ENCODE measurements around the gene NDUFS6. TPM values are rescaled to one million over a fixed set of nuclear protein-coding genes. Genes with fewer than 3 reads are reported as not detected.

NDUFS6 gene
- polyA plus RNA-seq, 1 donor from 2014 or later = 72.0 TPM

- Histone ChIP-seq H3K4me3 (ENCODE audit: low read length) (no peak overlapping the region), H3K27ac (ENCODE audit: low read length) (no peak overlapping the region), H3K27me3 (ENCODE audit: insufficient read depth, low read depth, low read length) (peaks cover 4% of the 10 kb centered on the region), H3F3A (ENCODE audit: insufficient read depth, low read length, poor library complexity, severe bottlenecking) (no peaks in the 10 kb centered on the region), H2AFZ (ENCODE audit: low read depth, low read length) (no peak overlapping the region), H3K9me2 (ENCODE audit: insufficient read depth, low read length) (no peaks in the 10 kb centered on the region), H4K20me1 (ENCODE audit: insufficient read depth) (no peaks in the 10 kb centered on the region), H3K4me2 (ENCODE audit: low read length) (no peak overlapping the region), H3K9ac (ENCODE audit: low read length) (no peak overlapping the region), H3K9me3 (ENCODE audit: low read length) (no peaks in the 10 kb centered on the region), H3K36me3 (ENCODE audit: insufficient read depth, low read length) (no peaks in the 10 kb centered on the region), H3K79me2 (replicated peaks; ENCODE audit: insufficient read depth, low read length) (no peaks in the 10 kb centered on the region)
- TF ChIP-seq TAF1 (IDR thresholded peaks at IDR 0.05; ENCODE audit: low read depth) (no peak), EZH2 (IDR thresholded peaks at IDR 0.05; ENCODE audit: borderline replicate concordance, insufficient read depth, low read length, poor library complexity, severe bottlenecking) (no peak), EP300 (conservative IDR thresholded peaks at IDR 0.05; ENCODE audit: poor library complexity, severe bottlenecking) (no peak)
These were observed 57.2 kb downstream of the NDUFS6 start for GRCh38 chr5:1858436-1858835.

DNA sequence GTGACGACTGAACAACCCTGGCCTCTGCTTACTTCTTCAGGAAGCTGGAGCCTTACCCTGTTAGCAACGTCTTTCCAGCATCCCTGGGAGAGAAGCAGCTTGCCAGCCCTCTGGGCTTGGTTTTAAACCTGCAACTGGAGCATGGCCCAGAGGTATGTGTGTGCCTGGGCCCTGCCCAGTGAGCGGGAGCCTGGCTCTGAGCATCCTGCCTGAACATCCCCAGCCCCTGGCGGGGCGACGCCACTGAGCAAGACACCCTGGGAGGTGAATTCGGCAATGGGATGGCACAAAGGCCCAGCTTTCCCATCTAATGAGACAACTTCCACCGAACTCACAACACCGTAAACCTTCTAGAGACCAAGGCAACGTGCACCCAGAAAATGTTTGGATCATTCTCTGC is 57.9 kb downstream of the NDUFS6 start:
- no peaks in the 10 kb centered on the region for H4K20me1 ChIP-seq (ENCODE audit: insufficient read depth)
- no peaks in the 10 kb centered on the region for H3K9me3 ChIP-seq (ENCODE audit: low read length)
- H3K4me2 ChIP-seq (ENCODE audit: low read length) = no peak overlapping the region
- H3K79me2 ChIP-seq (replicated peaks; ENCODE audit: insufficient read depth, low read length) = no peaks in the 10 kb centered on the region
- H3K27ac ChIP-seq (ENCODE audit: low read length) = no peak overlapping the region
- H3K36me3 ChIP-seq (ENCODE audit: insufficient read depth, low read length) = no peaks in the 10 kb centered on the region
- H3K9me2 ChIP-seq (ENCODE audit: insufficient read depth, low read length) = no peaks in the 10 kb centered on the region
- no peak overlapping the region for H2AFZ ChIP-seq (ENCODE audit: low read depth, low read length)
- peaks cover 4% of the 10 kb centered on the region for H3K27me3 ChIP-seq (ENCODE audit: insufficient read depth, low read depth, low read length)
- H3K9ac ChIP-seq (ENCODE audit: low read length) = no peak overlapping the region
- no peak overlapping the region for H3K4me3 ChIP-seq (ENCODE audit: low read length)
- H3F3A ChIP-seq (ENCODE audit: insufficient read depth, low read length, poor library complexity, severe bottlenecking) = no peaks in the 10 kb centered on the region
- TF ChIP-seq SMC3 (conservative IDR thresholded peaks at IDR 0.05; ENCODE audit: poor library complexity) (no peak), EP300 (conservative IDR thresholded peaks at IDR 0.05; ENCODE audit: poor library complexity, severe bottlenecking) (no peak), RAD21 (conservative IDR thresholded peaks at IDR 0.05) (no peak), POLR2AphosphoS5 (IDR thresholded peaks at IDR 0.05) (no peak), CTCF (IDR thresholded peaks at IDR 0.05; ENCODE audit: poor library complexity, severe bottlenecking) (no peak), EZH2 (IDR thresholded peaks at IDR 0.05; ENCODE audit: borderline replicate concordance, insufficient read depth, low read length, poor library complexity, severe bottlenecking) (no peak), TAF1 (IDR thresholded peaks at IDR 0.05; ENCODE audit: low read depth) (no peak), MXI1 (conservative IDR thresholded peaks at IDR 0.05; ENCODE audit: poor library complexity, severe bottlenecking) (no peak)
- TF ChIP-seq, protein P1, sequence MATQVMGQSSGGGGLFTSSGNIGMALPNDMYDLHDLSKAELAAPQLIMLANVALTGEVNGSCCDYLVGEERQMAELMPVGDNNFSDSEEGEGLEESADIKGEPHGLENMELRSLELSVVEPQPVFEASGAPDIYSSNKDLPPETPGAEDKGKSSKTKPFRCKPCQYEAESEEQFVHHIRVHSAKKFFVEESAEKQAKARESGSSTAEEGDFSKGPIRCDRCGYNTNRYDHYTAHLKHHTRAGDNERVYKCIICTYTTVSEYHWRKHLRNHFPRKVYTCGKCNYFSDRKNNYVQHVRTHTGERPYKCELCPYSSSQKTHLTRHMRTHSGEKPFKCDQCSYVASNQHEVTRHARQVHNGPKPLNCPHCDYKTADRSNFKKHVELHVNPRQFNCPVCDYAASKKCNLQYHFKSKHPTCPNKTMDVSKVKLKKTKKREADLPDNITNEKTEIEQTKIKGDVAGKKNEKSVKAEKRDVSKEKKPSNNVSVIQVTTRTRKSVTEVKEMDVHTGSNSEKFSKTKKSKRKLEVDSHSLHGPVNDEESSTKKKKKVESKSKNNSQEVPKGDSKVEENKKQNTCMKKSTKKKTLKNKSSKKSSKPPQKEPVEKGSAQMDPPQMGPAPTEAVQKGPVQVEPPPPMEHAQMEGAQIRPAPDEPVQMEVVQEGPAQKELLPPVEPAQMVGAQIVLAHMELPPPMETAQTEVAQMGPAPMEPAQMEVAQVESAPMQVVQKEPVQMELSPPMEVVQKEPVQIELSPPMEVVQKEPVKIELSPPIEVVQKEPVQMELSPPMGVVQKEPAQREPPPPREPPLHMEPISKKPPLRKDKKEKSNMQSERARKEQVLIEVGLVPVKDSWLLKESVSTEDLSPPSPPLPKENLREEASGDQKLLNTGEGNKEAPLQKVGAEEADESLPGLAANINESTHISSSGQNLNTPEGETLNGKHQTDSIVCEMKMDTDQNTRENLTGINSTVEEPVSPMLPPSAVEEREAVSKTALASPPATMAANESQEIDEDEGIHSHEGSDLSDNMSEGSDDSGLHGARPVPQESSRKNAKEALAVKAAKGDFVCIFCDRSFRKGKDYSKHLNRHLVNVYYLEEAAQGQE (IDR thresholded peaks at IDR 0.05; ENCODE audit: borderline replicate concordance) = no peak

Measured in neural cell (in vitro differentiated cells).